Nucleus accumbens (tissue), 56 donors: ENCODE results near the gene YOD1.
A peak's percentile ranks its signal among the peaks of the same experiment; 100 is the strongest.

Experiments
- DNase-seq, 56 donors: peaks; one replicate each; lab custom pipeline; 2025; lab: John Stamatoyannopoulos, UW

The YOD1 gene

GRCh38 chr1:207029701-207030521, 21.1 kb downstream of the YOD1 start:
- DNase-seq, result no peak

GRCh38 chr1:207028884-207029650, 21.9 kb downstream of the YOD1 start:
- no peak for DNase-seq

GRCh38 chr1:207027921-207028320, 23.1 kb downstream of the YOD1 start:
- DNase-seq, result no peak

- DNase-seq, result no peak
Measured at GRCh38 chr1:207027206-207027777, 23.7 kb downstream of the YOD1 start.

GRCh38 chr1:207026104-207026534, 24.9 kb downstream of the YOD1 start:
- no peak for DNase-seq

GRCh38 chr1:207025146-207025880, 25.7 kb downstream of the YOD1 start:
- no peak for DNase-seq

DNA sequence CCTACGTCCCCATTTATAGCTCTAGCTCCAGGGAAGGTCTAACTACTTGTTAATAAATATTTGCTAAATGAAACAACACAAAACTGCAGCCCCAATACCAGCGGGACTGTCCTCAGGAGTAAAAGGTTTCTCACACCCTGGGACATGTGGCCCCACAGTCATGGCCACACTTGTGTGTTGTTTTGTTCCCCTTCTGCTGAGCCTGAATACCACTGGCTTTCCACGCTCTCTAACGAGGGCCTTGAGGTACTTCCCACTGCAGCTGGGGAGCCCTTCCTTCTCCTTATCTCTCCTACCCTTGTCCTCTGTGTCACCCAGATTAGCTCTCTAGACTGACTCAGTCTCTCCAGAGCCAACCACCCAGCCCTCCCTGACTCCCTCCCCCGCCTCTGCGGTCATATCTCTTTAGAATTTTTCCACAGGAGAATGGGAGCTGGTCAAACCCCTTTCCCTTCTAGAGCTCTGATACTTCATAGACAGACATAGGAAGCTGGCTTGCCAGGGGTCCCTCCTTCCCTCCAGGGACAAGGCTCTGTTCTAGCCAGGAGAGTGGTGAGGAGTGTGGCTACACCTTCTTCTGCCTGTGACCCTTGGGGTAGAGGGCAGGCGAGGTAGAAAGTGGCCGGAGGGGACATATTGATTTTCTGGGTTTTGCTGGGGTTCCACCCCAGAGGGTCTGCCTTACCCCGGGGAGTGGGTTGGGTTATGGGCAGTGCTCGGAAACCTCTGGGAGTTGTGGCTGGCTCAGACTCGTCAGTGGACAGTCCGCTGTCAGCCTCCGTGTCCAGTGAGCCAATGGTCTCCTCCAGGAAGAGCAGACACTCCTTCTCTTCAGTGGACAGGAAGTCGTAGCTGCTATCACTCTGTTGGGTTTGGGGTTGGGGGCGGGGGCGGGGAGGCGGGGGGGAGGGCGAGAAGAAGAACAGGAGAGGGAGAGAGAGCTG, 26.5 kb downstream of the YOD1 start:
- DNase-seq, result no peak

DNA sequence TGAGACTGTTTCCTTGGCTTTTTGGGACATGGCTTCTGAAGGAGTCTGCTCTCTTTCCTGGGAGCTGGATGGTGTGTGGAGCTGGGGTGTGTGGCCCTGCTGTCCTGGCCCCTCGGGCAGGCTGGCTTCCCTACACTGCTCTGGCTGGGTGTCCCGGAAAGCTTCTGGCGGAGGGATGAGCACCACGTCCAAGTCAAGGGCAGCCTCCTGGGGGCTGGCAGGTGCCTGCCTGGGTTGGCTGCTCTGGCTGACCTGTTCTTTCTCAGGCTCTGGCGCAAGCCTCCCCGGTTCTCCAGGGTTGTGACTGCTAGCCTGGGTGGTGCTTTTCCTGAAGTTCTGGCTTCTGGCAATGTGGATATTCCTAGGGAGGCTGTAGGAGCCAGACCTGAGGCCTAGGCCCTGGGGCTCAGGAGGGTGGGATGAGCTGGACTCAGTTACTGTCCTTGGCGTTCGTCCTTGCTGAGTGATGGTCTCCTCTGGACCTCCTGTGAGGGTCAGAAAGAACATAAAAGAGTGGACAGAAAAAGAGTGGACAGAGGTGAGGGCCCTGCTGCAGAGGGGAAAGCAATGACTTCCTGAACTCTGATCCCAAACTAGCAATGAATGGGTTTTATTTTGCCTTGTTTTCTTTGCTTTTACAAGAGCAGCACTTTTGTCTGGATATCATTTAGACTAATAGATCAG, 27.9 kb downstream of the YOD1 start:
- no peak for DNase-seq

GRCh38 chr1:207021876-207022596, 29.0 kb downstream of the YOD1 start:
- no peak for DNase-seq

GRCh38 chr1:207021139-207021861, 29.7 kb downstream of the YOD1 start:
- DNase-seq, result peak in 10 of 56 donors; percentile 9 to 72 (median 14)

DNA sequence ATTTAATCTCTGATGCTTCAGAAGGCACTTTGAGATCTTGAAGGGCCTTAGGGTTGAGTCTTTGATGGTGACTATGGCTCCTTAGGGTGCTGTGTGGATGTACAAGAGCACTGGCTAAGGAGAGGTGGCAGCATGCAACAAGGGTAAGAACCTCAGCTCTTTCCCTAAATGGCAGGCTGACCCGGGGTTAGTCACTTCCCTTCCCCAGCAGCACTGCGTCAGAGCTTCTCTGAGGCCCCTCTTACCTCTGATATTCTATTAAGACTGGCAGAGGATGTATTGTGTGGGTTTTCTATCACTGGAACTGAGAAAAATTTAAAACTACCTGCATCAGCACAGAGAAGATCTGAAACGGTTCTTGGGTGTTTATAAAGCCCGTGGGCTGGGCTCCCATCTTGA, 30.3 kb downstream of the YOD1 start:
- no peak for DNase-seq

DNA sequence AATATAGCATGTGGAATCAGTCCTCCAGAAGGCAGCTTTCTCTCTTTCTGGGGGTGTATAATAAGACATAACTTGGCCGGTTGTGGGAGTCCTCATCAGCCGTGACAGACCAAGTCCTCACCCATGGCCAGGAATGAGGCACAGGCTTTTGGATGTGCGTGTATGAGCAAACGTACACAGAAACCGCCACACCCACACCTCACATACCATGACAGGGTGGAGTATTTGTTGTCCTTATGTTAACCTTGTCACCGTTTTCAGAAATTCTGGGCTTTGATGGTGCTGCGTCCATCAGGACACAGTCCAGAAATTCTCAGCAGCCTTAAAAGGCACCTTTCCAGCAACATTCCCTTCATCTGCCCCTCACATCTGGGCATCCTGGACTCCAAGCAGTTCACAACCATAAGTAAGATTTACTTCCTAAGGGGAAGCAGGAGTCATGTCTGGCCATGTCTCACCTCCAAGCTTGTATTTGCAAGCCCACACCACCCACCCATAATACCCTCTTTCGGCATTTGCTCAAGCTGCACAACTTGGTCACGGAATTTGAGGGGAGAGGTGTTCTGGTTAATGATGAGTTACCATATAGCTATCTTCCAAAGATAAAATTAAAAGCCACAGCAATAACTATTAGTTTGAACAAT, 30.8 kb downstream of the YOD1 start:
- no peak for DNase-seq

GRCh38 chr1:207019661-207020060, 31.3 kb downstream of the YOD1 start:
- no peak for DNase-seq

- DNase-seq, result no peak
Measured at GRCh38 chr1:207019161-207019560, 31.8 kb downstream of the YOD1 start.

GRCh38 chr1:207018707-207019106, 32.3 kb downstream of the YOD1 start:
- DNase-seq, result no peak

GRCh38 chr1:207017615-207018559, 33.1 kb downstream of the YOD1 start:
- DNase-seq, result peak in 6 of 56 donors; percentile 9 to 38 (median 22)
